Gastrocnemius medialis (tissue), 4 donors: ENCODE results near the gene GPSM3. TPM values are rescaled to one million over a fixed set of nuclear protein-coding genes. Genes with fewer than 3 reads are reported as not detected.
"Not testable (repeated sequence)": the region's sequence is repeated elsewhere in the genome, so short reads cannot be mapped to it uniquely, and the experiment has no call there.

Source experiments
- ATAC-seq, 2 donors: fragments of 150-250 bp; one replicate each; pipeline ENCODE4 v1.9.1; 2016
- DNase-seq, 2 donors: peaks; one replicate each; pipeline ENCODE4 v3.0.0-alpha.2; 2019
- H3K27ac ChIP-seq, 4 donors: fragments of 200-600 bp; sonication (generic); 1 replicate in 1 of 4; 2 replicates in 3 of 4; pipeline ENCODE4 v1.5.1; 2016 to 2018; ENCODE audit warnings: mild to moderate bottlenecking in 2 of 4, moderate library complexity in 1 of 4
- H3K27me3 ChIP-seq, 3 donors: fragments of 200-600 bp; sonication (generic) in 2 of 3; 1 replicate in 1 of 3; 2 replicates in 2 of 3; pipeline versions ENCODE4 v1.5.1 to v1.6.0; 2016 to 2019; ENCODE audit warnings: mild to moderate bottlenecking in 1 of 3, moderate library complexity in 1 of 3
- H3K36me3 ChIP-seq, 2 donors: fragments of 200-600 bp; sonication (generic) in 1 of 2; one replicate each; pipeline ENCODE4 v1.5.1; 2017 to 2018
- H3K4me1 ChIP-seq, 2 donors: fragments of 200-600 bp; sonication (generic) in 1 of 2; one replicate each; pipeline ENCODE4 v1.5.1; 2016 to 2017; ENCODE audit warnings: mild to moderate bottlenecking in 2 of 2
- H3K4me3 ChIP-seq, 4 donors: fragments of 200-600 bp; sonication (generic) in 3 of 4; 1 replicate in 1 of 4; 2 replicates in 3 of 4; pipeline ENCODE4 v1.5.1; 2016 to 2019; ENCODE audit warnings: mild to moderate bottlenecking in 2 of 4
- H3K9me3 ChIP-seq, 3 donors: fragments of 200-600 bp; sonication (generic) in 2 of 3; 1 replicate in 1 of 3; 2 replicates in 2 of 3; pipeline ENCODE4 v1.5.1; 2016 to 2019
- CTCF ChIP-seq, 5 experiments: fragments of 450-650 bp in 3 of 5; fragments of 200-600 bp in 2 of 5; sonication (generic) in 2 of 5; IDR thresholded peaks in 4 of 5; conservative IDR thresholded peaks in 1 of 5; 1 replicate in 4 of 5; 2 replicates in 1 of 5; pipeline ENCODE4 v1.5.1; 2016 to 2019; ENCODE audit warnings: antibody characterized with exemption in 5 of 5, mild to moderate bottlenecking in 3 of 5, moderate library complexity in 3 of 5
- POLR2A ChIP-seq, 2 donors: fragments of 450-650 bp; IDR thresholded peaks; one replicate each; pipeline ENCODE4 v1.6.1; 2017; ENCODE audit warnings: antibody characterized with exemption in 2 of 2, mild to moderate bottlenecking in 2 of 2, moderate library complexity in 2 of 2
- in situ Hi-C, 4 donors: fragments of 200-750 bp; cut with MboI; loops; one replicate each; pipeline versions ENCODE4 v1.15.0 to v1.8.0; 2017; ENCODE audit warnings: low sequenced_read_pairs in 4 of 4
- intact Hi-C: fragments of 100-400 bp; cut with DNase I; formaldehyde crosslinking; loops from one replicate; pipeline ENCODE4 v1.15.1; 2023; ENCODE audit warnings: low total_unique reads
- total RNA-seq, 4 donors: library from RNA; depleted of rRNA; stranded (reverse); fragments of >200 nt; gene quantifications; one replicate each; pipeline versions ENCODE4 v1.1.0 to v1.2.3, GENCODE V29; 2016

GPSM3 gene
- total RNA-seq, 4 donors from 2014 or later: 2.2 to 2.9 (median 2.3) TPM; not detected in 1

- H3K27me3 ChIP-seq: no peaks in the 10 kb centered on the region
- no peaks in the 10 kb centered on the region for H3K9me3 ChIP-seq
- TF ChIP-seq POLR2A (IDR thresholded peaks at IDR 0.05) (peak; percentile 85 to 89), CTCF (IDR thresholded peaks at IDR 0.05 in 4 of 5, conservative IDR thresholded peaks at IDR 0.05 in 1 of 5) (no peak)
- peaks cover 23 to 27% of the 10 kb centered on the region in 2 donors for H3K4me1 ChIP-seq
- peak; percentile 28 to 79 for ATAC-seq
- no peaks in the 10 kb centered on the region for H3K36me3 ChIP-seq
- DNase-seq: peak; percentile 72 to 78
- intact Hi-C loops: loop anchor here (1.0 to 10.0 kb wide), 9 partner anchors 19 to 1481 kb away; partner anchors contain the start of genes ATF6B, ATP6V1G2, BRD2 and HSD17B8
- peak overlapping the region; percentile 67 to 86 (median 71) for H3K4me3 ChIP-seq
- H3K27ac ChIP-seq: peak overlapping the region; percentile 91 to 98 (median 96)
- in situ Hi-C loops: loop anchor here in 3 of 4 donors (10.0 to 25.0 kb wide), 7 partner anchors 71 to 1584 kb away; partner anchors contain the start of genes BRD2 (in 3 of the 3), HLA-DMA (in 3 of the 3), APOM (in 2 of the 3) and BAG6 (in 2 of the 3)
These were observed 3.6 kb upstream of the GPSM3 start for GRCh38 chr6:32195902-32196681.

GRCh38 chr6:32195652-32195901 is 3.1 kb upstream of the GPSM3 start:
- TF ChIP-seq POLR2A (IDR thresholded peaks at IDR 0.05) (no peak), CTCF (IDR thresholded peaks at IDR 0.05 in 4 of 5, conservative IDR thresholded peaks at IDR 0.05 in 1 of 5) (peak in 4 of 5 experiments; percentile 54 to 70 (median 56))
- no peaks in the 10 kb centered on the region for H3K36me3 ChIP-seq
- H3K27me3 ChIP-seq: no peaks in the 10 kb centered on the region
- ATAC-seq: peak in 1 of 2 donors; percentile 83
- intact Hi-C loops (loop anchor here (1.0 to 10.0 kb wide), 9 partner anchors 18 to 1481 kb away; partner anchors contain the start of genes ATF6B, ATP6V1G2, BRD2 and HSD17B8), in situ Hi-C loops (loop anchor here in 3 of 4 donors (10.0 to 25.0 kb wide), 7 partner anchors 71 to 1583 kb away; partner anchors contain the start of genes BRD2 (in 3 of the 3), HLA-DMA (in 3 of the 3), APOM (in 2 of the 3) and BAG6 (in 2 of the 3))
- H3K4me3 ChIP-seq: peak overlapping the region in 3 of 4 donors; percentile 67 to 86 (median 74)
- H3K4me1 ChIP-seq: peaks cover 28 to 32% of the 10 kb centered on the region in 2 donors
- peak overlapping the region; percentile 91 to 98 (median 96) for H3K27ac ChIP-seq
- DNase-seq: peak; percentile 100
- H3K9me3 ChIP-seq: no peaks in the 10 kb centered on the region

- Histone ChIP-seq H3K4me1 (peaks cover 30 to 32% of the 10 kb centered on the region in 2 donors), H3K27me3 (no peaks in the 10 kb centered on the region), H3K4me3 (peak overlapping the region; percentile 51 to 86 (median 61)), H3K36me3 (no peaks in the 10 kb centered on the region), H3K27ac (peak overlapping the region; percentile 91 to 98 (median 95)), H3K9me3 (no peaks in the 10 kb centered on the region)
- intact Hi-C loops (loop anchor here (1.0 to 10.0 kb wide), 9 partner anchors 18 to 1480 kb away; partner anchors contain the start of genes ATF6B, ATP6V1G2, BRD2 and HSD17B8), in situ Hi-C loops (loop anchor here in 3 of 4 donors (5.0 to 25.0 kb wide), 8 partner anchors 68 to 1583 kb away; partner anchors contain the start of genes BRD2 (in 3 of the 3), HLA-DMA (in 3 of the 3), APOM (in 2 of the 3) and ATF6B (in 2 of the 3))
- peak; percentile 36 to 81 for ATAC-seq
- TF ChIP-seq POLR2A (IDR thresholded peaks at IDR 0.05) (peak; percentile 60 to 75), CTCF (IDR thresholded peaks at IDR 0.05 in 4 of 5, conservative IDR thresholded peaks at IDR 0.05 in 1 of 5) (peak in 3 of 5 experiments; percentile 34 to 60 (median 42))
- DNase-seq: peak in 1 of 2 donors; percentile 57
These were observed 2.6 kb upstream of the GPSM3 start for GRCh38 chr6:32194825-32195651.

GRCh38 chr6:32194388-32194787 is 1.9 kb upstream of the GPSM3 start:
- TF ChIP-seq POLR2A (IDR thresholded peaks at IDR 0.05) (no peak), CTCF (IDR thresholded peaks at IDR 0.05 in 4 of 5, conservative IDR thresholded peaks at IDR 0.05 in 1 of 5) (no peak)
- no peak for DNase-seq
- Histone ChIP-seq H3K36me3 (no peaks in the 10 kb centered on the region), H3K27ac (peak overlapping the region; percentile 91 to 98 (median 95)), H3K4me3 (no peak overlapping the region), H3K27me3 (no peaks in the 10 kb centered on the region), H3K9me3 (no peaks in the 10 kb centered on the region), H3K4me1 (peaks cover 30 to 33% of the 10 kb centered on the region in 2 donors)
- in situ Hi-C loops: loop anchor here in 3 of 4 donors (5.0 to 25.0 kb wide), 8 partner anchors 67 to 1582 kb away; partner anchors contain the start of genes BRD2 (in 3 of the 3), HLA-DMA (in 3 of the 3), APOM (in 2 of the 3) and ATF6B (in 2 of the 3)
- no peak for ATAC-seq
- intact Hi-C loops: loop anchor here (2.0 to 10.0 kb wide), 3 partner anchors 40 to 1480 kb away; partner anchors contain the start of genes MDC1, NELFE, PPT2 and SKIC2

- in situ Hi-C loops: loop anchor here in 3 of 4 donors (5.0 to 25.0 kb wide), 8 partner anchors 66 to 1581 kb away; partner anchors contain the start of genes BRD2 (in 3 of the 3), HLA-DMA (in 3 of the 3), APOM (in 2 of the 3) and ATF6B (in 2 of the 3)
- peak overlapping the region; percentile 96 to 99 (median 98) for H3K27ac ChIP-seq
- H3K4me1 ChIP-seq: peaks cover 41 to 45% of the 10 kb centered on the region in 2 donors
- H3K4me3 ChIP-seq: peak overlapping the region in 2 of 4 donors; percentile 28 to 29
- not testable (repeated sequence) for H3K27me3 ChIP-seq, H3K9me3 ChIP-seq, H3K36me3 ChIP-seq, DNase-seq, ATAC-seq
- intact Hi-C loops: loop anchor here (10.0 kb wide), 1 partner anchor 1478 kb away; the partner anchor contains the start of gene MDC1
These were observed 653 bp upstream of the GPSM3 start for GRCh38 chr6:32193096-32193495.
